8988T (cell line): ENCODE measurements around the gene ISG20.
A peak's percentile ranks its signal among the peaks of the same experiment; 100 is the strongest.
"Not testable (repeated sequence)": the region's sequence is repeated elsewhere in the genome, so short reads cannot be mapped to it uniquely, and the experiment has no call there.

Source experiments
- DNase-seq: peaks from one replicate; pipeline ENCODE4 v3.0.0; 2011

ISG20 gene

GRCh38 chr15:88619796-88620195, 19.0 kb upstream of the ISG20 start:
- DNase-seq: no peak

GRCh38 chr15:88620995-88621772, 17.6 kb upstream of the ISG20 start, which contains the start of gene AEN:
Gene AEN, plus strand, starts transcription at chr15:88621340. Its CDS starts 4,870 bp downstream, at chr15:88626210.
- DNase-seq: peak; percentile 68

- no peak for DNase-seq
Measured at GRCh38 chr15:88621789-88622604, 16.8 kb upstream of the ISG20 start.

GRCh38 chr15:88622605-88622975, 16.2 kb upstream of the ISG20 start:
- no peak for DNase-seq

GRCh38 chr15:88623061-88623460, 15.8 kb upstream of the ISG20 start:
- DNase-seq: peak; percentile 47

- no peak for DNase-seq
Measured at GRCh38 chr15:88623632-88624031, 15.2 kb upstream of the ISG20 start.

- no peak for DNase-seq
Measured at GRCh38 chr15:88624156-88624970, 14.5 kb upstream of the ISG20 start.

- DNase-seq: no peak
Measured at GRCh38 chr15:88624971-88625490, 13.8 kb upstream of the ISG20 start.

GRCh38 chr15:88625943-88626741, 12.7 kb upstream of the ISG20 start:
- DNase-seq: no peak

GRCh38 chr15:88627463-88627862, 11.4 kb upstream of the ISG20 start:
- no peak for DNase-seq

- no peak for DNase-seq
Measured at GRCh38 chr15:88628018-88628654, 10.7 kb upstream of the ISG20 start.

GRCh38 chr15:88629071-88629470, 9.7 kb upstream of the ISG20 start:
- DNase-seq: no peak

- no peak for DNase-seq
Measured at GRCh38 chr15:88630141-88630721, 8.6 kb upstream of the ISG20 start.

- DNase-seq: no peak
Measured at GRCh38 chr15:88630798-88631463, 7.9 kb upstream of the ISG20 start.

GRCh38 chr15:88631464-88632028, 7.3 kb upstream of the ISG20 start:
- DNase-seq: no peak

- not testable (repeated sequence) for DNase-seq
Measured at GRCh38 chr15:88632797-88633196, 6.0 kb upstream of the ISG20 start.

- DNase-seq: no peak
Measured at GRCh38 chr15:88634449-88634848, 4.4 kb upstream of the ISG20 start.

GRCh38 chr15:88635318-88635717, 3.5 kb upstream of the ISG20 start:
- no peak for DNase-seq

GRCh38 chr15:88636050-88636449, 2.8 kb upstream of the ISG20 start:
- no peak for DNase-seq

- no peak for DNase-seq
Measured at GRCh38 chr15:88636654-88637053, 2.2 kb upstream of the ISG20 start.
